HFFc6 (cell line): ENCODE measurements around the gene PPFIBP1. TPM values are rescaled to one million over a fixed set of nuclear protein-coding genes. Genes with fewer than 3 reads are reported as not detected.

Experiments used
- DNase-seq: peaks from one replicate; pipeline ENCODE4 v3.0.0-alpha.2; 2018
- H3K27ac Mint-ChIP-seq: 2 replicates; pipeline ENCODE4 v1.8.0; 2020; ENCODE audit warnings: mild to moderate bottlenecking, mixed read lengths
- H3K27me3 Mint-ChIP-seq: 2 replicates; pipeline ENCODE4 v1.8.0; 2021; ENCODE audit warnings: mild to moderate bottlenecking, moderate library complexity, mixed read lengths; ENCODE audit not compliant: insufficient read depth
- H3K36me3 Mint-ChIP-seq: 2 replicates; pipeline ENCODE4 v1.8.0; 2021; ENCODE audit warnings: low read depth, mixed read lengths
- H3K4me1 Mint-ChIP-seq: 2 replicates; pipeline ENCODE4 v1.8.0; 2020; ENCODE audit warnings: low read depth, mixed read lengths
- H3K4me3 Mint-ChIP-seq: 2 replicates; pipeline ENCODE4 v1.8.0; 2020; ENCODE audit warnings: mild to moderate bottlenecking, moderate library complexity, mixed read lengths
- H3K9me3 Mint-ChIP-seq: 2 replicates; pipeline ENCODE4 v1.8.0; 2020; ENCODE audit warnings: mild to moderate bottlenecking, mixed read lengths
- total RNA-seq, 6 experiments: library from RNA; stranded (reverse); fragmentation: NEBNext Ultra II Directional; extraction: Animal tissue kit (Norgen Biotek cat#: 25700); gene quantifications; 2 replicates in 1 of 6; 3 replicates in 5 of 6; pipeline ENCODE4 v1.2.3, GENCODE V29; 2021
- TF ChIP-seq, protein P1 (sequence below): fragments of 200-600 bp; sonication (generic); IDR thresholded peaks from 2 replicates; pipeline ENCODE4 v1.5.0; 2021; ENCODE audit warnings: antibody characterized with exemption, mild to moderate bottlenecking

Gene PPFIBP1
- total RNA-seq, 6 experiments from 2014 or later = 79.1 to 104 (median 92.0) TPM

DNA sequence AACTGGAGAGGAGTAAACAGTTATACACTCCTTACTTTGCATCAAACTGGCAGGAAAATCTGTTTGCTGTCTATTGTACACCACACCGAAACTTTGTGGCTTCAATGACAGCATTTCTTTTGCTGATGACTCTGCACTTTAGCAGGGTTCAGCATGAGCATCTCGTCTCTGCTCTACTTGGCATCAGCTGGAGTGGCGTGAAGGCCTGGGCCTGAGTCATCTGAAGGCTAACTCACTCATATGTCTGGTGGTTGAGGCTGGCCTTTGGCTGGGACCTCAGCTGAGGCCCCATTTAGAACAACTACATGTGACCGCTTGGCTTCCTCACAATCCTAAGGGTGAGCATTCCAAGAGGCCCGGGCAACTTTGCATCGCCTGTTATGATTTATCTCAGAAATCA, 143.5 kb downstream of the PPFIBP1 start:
- DNase-seq = peak; percentile 45
- H3K36me3 Mint-ChIP-seq = peaks cover 65% of the 10 kb centered on the region
- H3K27ac Mint-ChIP-seq = peak overlapping the region; percentile 76
- TF ChIP-seq, protein P1, sequence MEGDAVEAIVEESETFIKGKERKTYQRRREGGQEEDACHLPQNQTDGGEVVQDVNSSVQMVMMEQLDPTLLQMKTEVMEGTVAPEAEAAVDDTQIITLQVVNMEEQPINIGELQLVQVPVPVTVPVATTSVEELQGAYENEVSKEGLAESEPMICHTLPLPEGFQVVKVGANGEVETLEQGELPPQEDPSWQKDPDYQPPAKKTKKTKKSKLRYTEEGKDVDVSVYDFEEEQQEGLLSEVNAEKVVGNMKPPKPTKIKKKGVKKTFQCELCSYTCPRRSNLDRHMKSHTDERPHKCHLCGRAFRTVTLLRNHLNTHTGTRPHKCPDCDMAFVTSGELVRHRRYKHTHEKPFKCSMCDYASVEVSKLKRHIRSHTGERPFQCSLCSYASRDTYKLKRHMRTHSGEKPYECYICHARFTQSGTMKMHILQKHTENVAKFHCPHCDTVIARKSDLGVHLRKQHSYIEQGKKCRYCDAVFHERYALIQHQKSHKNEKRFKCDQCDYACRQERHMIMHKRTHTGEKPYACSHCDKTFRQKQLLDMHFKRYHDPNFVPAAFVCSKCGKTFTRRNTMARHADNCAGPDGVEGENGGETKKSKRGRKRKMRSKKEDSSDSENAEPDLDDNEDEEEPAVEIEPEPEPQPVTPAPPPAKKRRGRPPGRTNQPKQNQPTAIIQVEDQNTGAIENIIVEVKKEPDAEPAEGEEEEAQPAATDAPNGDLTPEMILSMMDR = no peak
- H3K9me3 Mint-ChIP-seq = no peaks in the 10 kb centered on the region
- H3K4me1 Mint-ChIP-seq = peaks cover 13% of the 10 kb centered on the region
- H3K4me3 Mint-ChIP-seq = no peak overlapping the region
- H3K27me3 Mint-ChIP-seq = no peaks in the 10 kb centered on the region; the same call in 1 of the 2 replicates

DNA sequence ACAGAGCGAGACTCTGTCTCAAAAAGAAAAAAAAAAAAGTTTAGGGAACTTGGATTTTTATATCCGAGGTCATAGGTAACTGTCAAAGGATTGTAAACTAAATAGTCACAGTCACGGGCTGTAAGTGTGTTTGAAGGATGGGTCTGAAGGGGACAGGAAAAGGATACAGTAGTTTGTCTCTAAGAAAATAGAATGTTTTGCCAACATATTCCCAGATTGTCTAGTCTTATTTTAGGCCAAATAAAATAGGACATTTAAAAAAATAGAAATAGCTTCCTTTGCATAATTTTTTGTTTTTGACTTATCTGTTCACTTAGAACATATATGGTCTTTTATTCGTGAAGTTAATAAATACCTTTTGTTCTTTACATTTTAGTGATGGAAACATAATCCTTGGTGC, 148.0 kb downstream of the PPFIBP1 start:
- DNase-seq = no peak
- H3K27ac Mint-ChIP-seq = no peak overlapping the region
- no peaks in the 10 kb centered on the region; the same call in 1 of the 2 replicates for H3K27me3 Mint-ChIP-seq
- H3K9me3 Mint-ChIP-seq = no peaks in the 10 kb centered on the region
- no peak overlapping the region for H3K4me3 Mint-ChIP-seq
- TF ChIP-seq, protein P1 = no peak
- H3K36me3 Mint-ChIP-seq = peaks cover 44% of the 10 kb centered on the region
- H3K4me1 Mint-ChIP-seq = peaks cover 10% of the 10 kb centered on the region

DNA sequence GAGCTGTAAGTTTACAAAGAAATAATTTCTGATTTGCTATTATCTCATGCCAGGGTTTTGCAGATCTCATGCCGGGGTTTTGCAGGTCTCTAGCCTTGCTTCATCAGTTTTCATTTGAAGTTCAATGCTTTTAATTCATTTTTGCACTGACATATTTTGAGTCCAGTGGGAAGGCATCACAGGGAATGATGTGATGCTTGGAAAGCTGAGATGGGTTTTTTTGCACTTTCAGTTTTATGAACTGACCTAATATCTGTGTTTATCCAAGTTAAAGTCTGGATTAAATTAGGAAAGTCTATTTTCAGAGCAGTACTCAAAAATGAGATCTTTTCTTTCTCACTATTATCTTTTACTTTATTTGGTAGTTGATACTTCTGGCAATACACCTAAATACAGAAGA, 148.6 kb downstream of the PPFIBP1 start:
- Mint-ChIP-seq H3K4me3 (no peak overlapping the region), H3K36me3 (peaks cover 43% of the 10 kb centered on the region), H3K27me3 (no peaks in the 10 kb centered on the region; the same call in 1 of the 2 replicates), H3K4me1 (peaks cover 4% of the 10 kb centered on the region), H3K27ac (no peak overlapping the region), H3K9me3 (no peaks in the 10 kb centered on the region)
- DNase-seq = no peak
- TF ChIP-seq, protein P1 = no peak

DNA sequence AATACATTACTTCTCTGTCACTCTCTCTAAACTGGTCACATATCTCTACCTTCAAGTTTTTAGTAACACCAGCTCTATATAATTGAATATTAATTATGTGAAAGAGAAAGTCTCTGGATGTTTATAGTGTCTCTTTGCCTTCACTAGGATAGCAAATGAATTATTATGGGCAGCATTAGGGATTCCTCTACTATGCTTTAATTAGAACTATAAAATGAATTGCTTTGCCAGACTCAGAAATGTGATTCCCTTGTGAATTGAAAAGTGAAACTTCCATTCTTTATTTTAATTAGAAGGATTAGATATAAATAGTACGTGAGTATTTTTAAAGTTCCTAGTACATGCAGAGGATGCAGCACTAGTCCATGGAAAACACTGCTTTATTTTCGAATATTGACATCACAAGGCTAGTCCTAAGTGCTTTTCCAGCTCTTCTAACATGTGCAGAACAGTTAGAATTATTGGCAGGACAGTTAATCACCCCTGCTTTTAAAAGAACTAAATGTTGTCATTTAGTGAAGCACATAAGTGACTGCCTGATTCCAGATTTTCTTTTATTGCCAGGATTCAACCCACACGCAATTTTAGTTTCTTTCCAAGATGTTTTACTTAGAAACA, 149.2 kb downstream of the PPFIBP1 start:
- no peak overlapping the region for H3K27ac Mint-ChIP-seq
- TF ChIP-seq, protein P1 = no peak
- H3K4me3 Mint-ChIP-seq = no peak overlapping the region
- peaks cover 40% of the 10 kb centered on the region for H3K36me3 Mint-ChIP-seq
- H3K27me3 Mint-ChIP-seq = no peaks in the 10 kb centered on the region
- DNase-seq = no peak
- H3K4me1 Mint-ChIP-seq = no peaks in the 10 kb centered on the region; the same call in 1 of the 2 replicates
- H3K9me3 Mint-ChIP-seq = no peaks in the 10 kb centered on the region

DNA sequence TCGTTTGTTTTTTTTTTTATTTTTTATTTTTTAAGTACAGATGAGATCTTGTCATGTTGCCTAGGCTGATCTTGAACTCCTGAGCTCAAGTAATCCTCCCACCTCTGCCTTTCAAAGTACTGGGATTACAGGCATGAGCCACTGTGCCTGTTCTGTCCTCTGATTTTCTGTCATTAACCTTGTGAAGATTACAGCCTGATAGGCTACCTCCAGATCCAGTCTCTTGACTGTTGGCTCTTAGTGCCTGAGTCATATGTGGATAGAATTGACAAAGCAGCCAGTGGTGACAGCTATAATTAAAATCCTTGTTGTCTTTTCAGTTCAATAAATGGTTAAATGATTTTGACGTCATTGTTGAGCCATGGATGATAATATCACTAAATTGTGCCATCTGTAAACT, 151.0 kb downstream of the PPFIBP1 start:
- Mint-ChIP-seq H3K4me3 (no peak overlapping the region), H3K4me1 (no peaks in the 10 kb centered on the region; the same call in 1 of the 2 replicates), H3K27me3 (no peaks in the 10 kb centered on the region), H3K9me3 (no peaks in the 10 kb centered on the region), H3K27ac (no peak overlapping the region), H3K36me3 (peaks cover 37% of the 10 kb centered on the region)
- no peak for DNase-seq
- TF ChIP-seq, protein P1 = no peak
